K562 (cell line): ENCODE results near the gene SLC9B1. TPM values are rescaled to one million over a fixed set of nuclear protein-coding genes. Genes with fewer than 3 reads are reported as not detected.

Experiments
- ARID3B ChIP-seq: fragments of 250-450 bp; sonication (Bioruptor Pico); IDR thresholded peaks from 2 replicates; pipeline ENCODE4 v1.4.0; 2020; ENCODE audit warnings: borderline replicate concordance
- ATF7 ChIP-seq: fragments of 450-650 bp; IDR thresholded peaks from 2 replicates; pipeline ENCODE4 v1.7.1; 2014; ENCODE audit warnings: mild to moderate bottlenecking, moderate library complexity
- DACH1 ChIP-seq: fragments of 450-650 bp; IDR thresholded peaks from 2 replicates; pipeline ENCODE4 v1.6.1; 2018; ENCODE audit not compliant: partially characterized antibody
- EP400 ChIP-seq: fragments of 450-650 bp; IDR thresholded peaks from 2 replicates; pipeline ENCODE4 v1.6.1; 2017; ENCODE audit warnings: antibody characterized with exemption, mild to moderate bottlenecking, moderate library complexity
- ETV1 ChIP-seq: fragments of 450-650 bp; conservative IDR thresholded peaks from 2 replicates; pipeline ENCODE4 v1.6.1; 2016; ENCODE audit warnings: missing genetic modification characterization, control low read depth, low read depth, missing compliant biosample characterization
- L3MBTL2 ChIP-seq: fragments of 450-650 bp; IDR thresholded peaks from 2 replicates; pipeline ENCODE4 v1.6.1; 2016; ENCODE audit warnings: mild to moderate bottlenecking, moderate library complexity
- MAFK ChIP-seq: IDR thresholded peaks from 2 replicates; pipeline ENCODE4 v1.6.1; 2011; ENCODE audit warnings: low read length, improper control_type of control experiment
- NFIC ChIP-seq: fragments of 450-650 bp; IDR thresholded peaks from 2 replicates; pipeline ENCODE4 v1.6.1; 2017; ENCODE audit warnings: mild to moderate bottlenecking, inconsistent platforms
- PHF20 ChIP-seq: fragments of 450-650 bp; IDR thresholded peaks from 2 replicates; pipeline ENCODE4 v1.6.1; 2018; ENCODE audit not compliant: partially characterized antibody
- ZNF143 ChIP-seq: sonication (generic); formaldehyde crosslinking; IDR thresholded peaks from 2 replicates; pipeline ENCODE4 v1.9.0; 2022; ENCODE audit warnings: mild to moderate bottlenecking, missing genetic modification reagents
- polyA plus RNA-seq, 8 experiments: library from polyadenylated mRNA; depleted of rRNA in 4 of 8; stranded (reverse) in 5 of 8; unstranded in 3 of 8; fragments of >200 nt; fragmentation: Nextera tagmentation in 2 of 8; fragmentation: Illumina TruSeq in 1 of 8; extraction: Ambion mirVana in 2 of 8; extraction: Trizol in 1 of 8; gene quantifications; 2 replicates each; pipeline versions ENCODE4 v1.2.1 to v1.2.3, GENCODE V29; 2011 to 2014; ENCODE audit warnings: inconsistent platforms in 1 of 8, missing spikeins in 1 of 8
- total RNA-seq, 7 experiments: library from RNA; depleted of rRNA in 6 of 7; stranded (reverse); fragments of >200 nt in 6 of 7; fragmentation: Illumina TruSeq in 2 of 7; extraction: Trizol in 2 of 7; gene quantifications; 2 replicates each; pipeline versions ENCODE4 v1.2.1 to v1.2.3, GENCODE V29; 2011 to 2021; ENCODE audit warnings: low replicate concordance in 1 of 7
- TF ChIP-seq, protein P1 (sequence below): fragments of 450-650 bp; IDR thresholded peaks from 2 replicates; pipeline ENCODE4 v1.6.1; 2016; ENCODE audit warnings: mild to moderate bottlenecking, moderate library complexity
- TF ChIP-seq, protein P2 (sequence below): sonication (generic); formaldehyde crosslinking; IDR thresholded peaks from 2 replicates; pipeline ENCODE4 v1.8.0; 2022; ENCODE audit warnings: missing genetic modification reagents, mild to moderate bottlenecking, moderate library complexity, borderline replicate concordance
- TF ChIP-seq, protein P3 (sequence below): sonication (generic); formaldehyde crosslinking; IDR thresholded peaks from 2 replicates; pipeline ENCODE4 v1.9.0; 2022; ENCODE audit warnings: mild to moderate bottlenecking, missing genetic modification reagents

SLC9B1 gene
- total and polyA plus RNA-seq, 9 of the 15 experiments (the other 6 are each of a cell fraction or from before 2014, with no cell fraction given), result 0.21 to 1.3 (median 0.51) TPM

DNA sequence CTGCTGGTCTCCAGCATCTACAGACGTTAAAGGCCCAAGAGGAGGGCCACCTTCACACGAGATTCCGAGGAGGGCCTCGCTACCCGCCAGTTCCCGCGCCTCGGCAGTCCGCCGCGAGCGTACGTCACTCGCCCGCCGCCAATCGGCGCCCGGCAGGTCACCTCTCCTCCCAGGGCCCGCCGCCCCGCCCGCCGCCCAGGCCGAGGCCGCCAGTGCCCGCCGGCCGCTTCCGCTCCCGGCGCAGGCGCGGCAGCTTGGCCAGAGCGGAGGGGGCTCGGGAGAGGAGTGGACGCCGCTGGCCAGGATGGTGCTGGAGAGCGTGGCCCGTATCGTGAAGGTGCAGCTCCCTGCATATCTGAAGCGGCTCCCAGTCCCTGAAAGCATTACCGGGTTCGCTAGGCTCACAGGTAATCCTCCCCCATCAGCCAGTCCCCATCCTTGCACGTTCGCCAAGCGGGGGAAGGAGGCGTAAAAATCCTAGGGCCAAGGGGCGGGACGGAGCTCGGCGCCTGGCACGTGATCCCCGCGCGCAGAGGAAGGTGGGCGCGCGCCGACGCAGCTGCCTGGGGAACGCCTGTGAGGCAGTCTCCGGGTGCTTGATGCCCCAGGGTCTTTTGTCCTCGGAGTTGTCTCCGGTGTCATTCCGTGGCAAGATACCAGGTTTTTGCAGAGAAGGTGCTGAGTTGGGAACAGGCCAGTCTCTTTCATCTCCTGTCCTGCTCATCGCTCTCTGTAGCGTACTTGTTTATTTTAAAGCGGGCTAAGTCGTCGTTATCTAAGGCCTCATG, 150.5 kb downstream of the SLC9B1 start, which contains the start of gene CISD2 (continued):
- TF ChIP-seq, protein P1, sequence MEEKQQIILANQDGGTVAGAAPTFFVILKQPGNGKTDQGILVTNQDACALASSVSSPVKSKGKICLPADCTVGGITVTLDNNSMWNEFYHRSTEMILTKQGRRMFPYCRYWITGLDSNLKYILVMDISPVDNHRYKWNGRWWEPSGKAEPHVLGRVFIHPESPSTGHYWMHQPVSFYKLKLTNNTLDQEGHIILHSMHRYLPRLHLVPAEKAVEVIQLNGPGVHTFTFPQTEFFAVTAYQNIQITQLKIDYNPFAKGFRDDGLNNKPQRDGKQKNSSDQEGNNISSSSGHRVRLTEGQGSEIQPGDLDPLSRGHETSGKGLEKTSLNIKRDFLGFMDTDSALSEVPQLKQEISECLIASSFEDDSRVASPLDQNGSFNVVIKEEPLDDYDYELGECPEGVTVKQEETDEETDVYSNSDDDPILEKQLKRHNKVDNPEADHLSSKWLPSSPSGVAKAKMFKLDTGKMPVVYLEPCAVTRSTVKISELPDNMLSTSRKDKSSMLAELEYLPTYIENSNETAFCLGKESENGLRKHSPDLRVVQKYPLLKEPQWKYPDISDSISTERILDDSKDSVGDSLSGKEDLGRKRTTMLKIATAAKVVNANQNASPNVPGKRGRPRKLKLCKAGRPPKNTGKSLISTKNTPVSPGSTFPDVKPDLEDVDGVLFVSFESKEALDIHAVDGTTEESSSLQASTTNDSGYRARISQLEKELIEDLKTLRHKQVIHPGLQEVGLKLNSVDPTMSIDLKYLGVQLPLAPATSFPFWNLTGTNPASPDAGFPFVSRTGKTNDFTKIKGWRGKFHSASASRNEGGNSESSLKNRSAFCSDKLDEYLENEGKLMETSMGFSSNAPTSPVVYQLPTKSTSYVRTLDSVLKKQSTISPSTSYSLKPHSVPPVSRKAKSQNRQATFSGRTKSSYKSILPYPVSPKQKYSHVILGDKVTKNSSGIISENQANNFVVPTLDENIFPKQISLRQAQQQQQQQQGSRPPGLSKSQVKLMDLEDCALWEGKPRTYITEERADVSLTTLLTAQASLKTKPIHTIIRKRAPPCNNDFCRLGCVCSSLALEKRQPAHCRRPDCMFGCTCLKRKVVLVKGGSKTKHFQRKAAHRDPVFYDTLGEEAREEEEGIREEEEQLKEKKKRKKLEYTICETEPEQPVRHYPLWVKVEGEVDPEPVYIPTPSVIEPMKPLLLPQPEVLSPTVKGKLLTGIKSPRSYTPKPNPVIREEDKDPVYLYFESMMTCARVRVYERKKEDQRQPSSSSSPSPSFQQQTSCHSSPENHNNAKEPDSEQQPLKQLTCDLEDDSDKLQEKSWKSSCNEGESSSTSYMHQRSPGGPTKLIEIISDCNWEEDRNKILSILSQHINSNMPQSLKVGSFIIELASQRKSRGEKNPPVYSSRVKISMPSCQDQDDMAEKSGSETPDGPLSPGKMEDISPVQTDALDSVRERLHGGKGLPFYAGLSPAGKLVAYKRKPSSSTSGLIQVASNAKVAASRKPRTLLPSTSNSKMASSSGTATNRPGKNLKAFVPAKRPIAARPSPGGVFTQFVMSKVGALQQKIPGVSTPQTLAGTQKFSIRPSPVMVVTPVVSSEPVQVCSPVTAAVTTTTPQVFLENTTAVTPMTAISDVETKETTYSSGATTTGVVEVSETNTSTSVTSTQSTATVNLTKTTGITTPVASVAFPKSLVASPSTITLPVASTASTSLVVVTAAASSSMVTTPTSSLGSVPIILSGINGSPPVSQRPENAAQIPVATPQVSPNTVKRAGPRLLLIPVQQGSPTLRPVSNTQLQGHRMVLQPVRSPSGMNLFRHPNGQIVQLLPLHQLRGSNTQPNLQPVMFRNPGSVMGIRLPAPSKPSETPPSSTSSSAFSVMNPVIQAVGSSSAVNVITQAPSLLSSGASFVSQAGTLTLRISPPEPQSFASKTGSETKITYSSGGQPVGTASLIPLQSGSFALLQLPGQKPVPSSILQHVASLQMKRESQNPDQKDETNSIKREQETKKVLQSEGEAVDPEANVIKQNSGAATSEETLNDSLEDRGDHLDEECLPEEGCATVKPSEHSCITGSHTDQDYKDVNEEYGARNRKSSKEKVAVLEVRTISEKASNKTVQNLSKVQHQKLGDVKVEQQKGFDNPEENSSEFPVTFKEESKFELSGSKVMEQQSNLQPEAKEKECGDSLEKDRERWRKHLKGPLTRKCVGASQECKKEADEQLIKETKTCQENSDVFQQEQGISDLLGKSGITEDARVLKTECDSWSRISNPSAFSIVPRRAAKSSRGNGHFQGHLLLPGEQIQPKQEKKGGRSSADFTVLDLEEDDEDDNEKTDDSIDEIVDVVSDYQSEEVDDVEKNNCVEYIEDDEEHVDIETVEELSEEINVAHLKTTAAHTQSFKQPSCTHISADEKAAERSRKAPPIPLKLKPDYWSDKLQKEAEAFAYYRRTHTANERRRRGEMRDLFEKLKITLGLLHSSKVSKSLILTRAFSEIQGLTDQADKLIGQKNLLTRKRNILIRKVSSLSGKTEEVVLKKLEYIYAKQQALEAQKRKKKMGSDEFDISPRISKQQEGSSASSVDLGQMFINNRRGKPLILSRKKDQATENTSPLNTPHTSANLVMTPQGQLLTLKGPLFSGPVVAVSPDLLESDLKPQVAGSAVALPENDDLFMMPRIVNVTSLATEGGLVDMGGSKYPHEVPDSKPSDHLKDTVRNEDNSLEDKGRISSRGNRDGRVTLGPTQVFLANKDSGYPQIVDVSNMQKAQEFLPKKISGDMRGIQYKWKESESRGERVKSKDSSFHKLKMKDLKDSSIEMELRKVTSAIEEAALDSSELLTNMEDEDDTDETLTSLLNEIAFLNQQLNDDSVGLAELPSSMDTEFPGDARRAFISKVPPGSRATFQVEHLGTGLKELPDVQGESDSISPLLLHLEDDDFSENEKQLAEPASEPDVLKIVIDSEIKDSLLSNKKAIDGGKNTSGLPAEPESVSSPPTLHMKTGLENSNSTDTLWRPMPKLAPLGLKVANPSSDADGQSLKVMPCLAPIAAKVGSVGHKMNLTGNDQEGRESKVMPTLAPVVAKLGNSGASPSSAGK, result peak; percentile 94
- no peak for TF ChIP-seq ARID3B (CRISPR knock-in tag)
- TF ChIP-seq ETV1 (tag), result peak; percentile 73; the same call in 1 of the 2 replicates
- peak; percentile 77 for TF ChIP-seq ATF7
- TF ChIP-seq DACH1, result no peak
- peak; percentile 95 for TF ChIP-seq L3MBTL2
- 0 out of 2 replicates have a peak, but pooled peaks have one; percentile 10 for TF ChIP-seq MAFK
- TF ChIP-seq, protein P2, sequence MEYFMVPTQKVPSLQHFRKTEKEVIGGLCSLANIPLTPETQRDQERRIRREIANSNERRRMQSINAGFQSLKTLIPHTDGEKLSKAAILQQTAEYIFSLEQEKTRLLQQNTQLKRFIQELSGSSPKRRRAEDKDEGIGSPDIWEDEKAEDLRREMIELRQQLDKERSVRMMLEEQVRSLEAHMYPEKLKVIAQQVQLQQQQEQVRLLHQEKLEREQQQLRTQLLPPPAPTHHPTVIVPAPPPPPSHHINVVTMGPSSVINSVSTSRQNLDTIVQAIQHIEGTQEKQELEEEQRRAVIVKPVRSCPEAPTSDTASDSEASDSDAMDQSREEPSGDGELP, result peak; percentile 86
- TF ChIP-seq ZNF143 (CRISPR knock-in tag), result peak; percentile 40; the same call in 1 of the 2 replicates
- TF ChIP-seq, protein P3, sequence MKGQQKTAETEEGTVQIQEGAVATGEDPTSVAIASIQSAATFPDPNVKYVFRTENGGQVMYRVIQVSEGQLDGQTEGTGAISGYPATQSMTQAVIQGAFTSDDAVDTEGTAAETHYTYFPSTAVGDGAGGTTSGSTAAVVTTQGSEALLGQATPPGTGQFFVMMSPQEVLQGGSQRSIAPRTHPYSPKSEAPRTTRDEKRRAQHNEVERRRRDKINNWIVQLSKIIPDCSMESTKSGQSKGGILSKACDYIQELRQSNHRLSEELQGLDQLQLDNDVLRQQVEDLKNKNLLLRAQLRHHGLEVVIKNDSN (CRISPR knock-in tag), result peak; percentile 99
- 0 out of 2 replicates have a peak, but pooled peaks have one; percentile 32 for TF ChIP-seq NFIC
- peak; percentile 57 for TF ChIP-seq PHF20
- TF ChIP-seq EP400, result peak; percentile 92
